ENCODE results near the gene TNFRSF25. TPM values are rescaled to one million over a fixed set of nuclear protein-coding genes. Genes with fewer than 3 reads are reported as not detected.

TNFRSF25 gene
- polyA plus RNA-seq, 2 of the 4 experiments (the other 2 are of a cell fraction) = 0.65 to 3.4 TPM

DNA sequence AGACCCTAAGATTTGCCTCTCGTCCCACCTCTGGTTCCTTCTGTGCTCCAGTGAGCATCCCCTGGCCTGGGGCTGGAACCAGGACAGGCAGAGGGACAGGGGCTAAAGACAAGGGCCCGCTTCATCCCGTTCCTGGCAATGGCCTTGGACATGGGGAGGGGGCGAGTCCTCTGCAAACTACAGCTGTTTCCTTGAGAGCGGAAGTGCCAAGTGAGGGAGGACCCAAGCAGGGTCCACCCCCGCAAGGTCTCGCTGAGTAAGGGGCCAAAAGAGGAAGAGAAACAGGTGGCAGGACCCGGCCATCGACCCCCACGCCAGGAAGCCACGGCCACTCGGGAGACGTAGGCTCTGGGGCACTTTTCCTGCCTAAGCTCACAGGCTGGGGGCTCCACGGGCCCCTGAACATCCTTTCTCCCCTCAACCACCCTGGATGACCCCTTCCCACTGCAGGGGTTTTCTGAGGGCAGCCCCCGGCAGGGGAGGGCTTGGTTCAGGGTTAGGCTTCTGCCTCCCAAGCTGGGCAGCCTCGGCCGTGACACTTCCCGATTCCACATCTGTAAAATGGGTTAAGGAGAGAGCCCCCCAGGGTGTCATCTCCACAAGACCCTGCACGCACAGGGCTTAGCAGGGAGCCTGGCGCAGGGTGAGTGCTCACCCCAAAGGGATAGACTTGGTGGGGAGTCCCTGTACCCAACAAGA lies 43.4 kb upstream of the TNFRSF25 start:
- ATAC-seq (no peak), DNase-seq (ENCODE audit: low read depth in 1 of 2, low spot score in 1 of 2) (no peak), FAIRE-seq (no peak)
- 85% methylated on average over 18 of the region's 20 CpGs for WGBS (ENCODE audit: missing lambda C conversion rate)
- Histone ChIP-seq H3K4me2 (no peak overlapping the region), H3K4me3 (no peak overlapping the region), H3K4me1 (no peaks in the 10 kb centered on the region), H3K27ac (no peak overlapping the region), H3K9me3 (no peaks in the 10 kb centered on the region)
- ChIA-PET POLR2A (no interaction called here), CTCF (interaction anchor here (1.4 to 1.5 kb wide), 2 partner anchors 14 to 20 kb away, joined by 3 to 6 read pairs; no protein-coding TSS in a partner anchor)
- TF ChIP-seq ZNF302 (CRISPR knock-in tag; IDR thresholded peaks at IDR 0.05) (no peak), SMC3 (IDR thresholded peaks at IDR 0.05) (no peak), RARB (CRISPR knock-in tag; IDR thresholded peaks at IDR 0.05) (no peak)

GRCh38 chr1:6508816-6509189 lies 42.8 kb upstream of the TNFRSF25 start:
- ChIA-PET CTCF (interaction anchor here (1.4 to 1.5 kb wide), 2 partner anchors 15 to 19 kb away, joined by 3 to 6 read pairs; no protein-coding TSS in a partner anchor), POLR2A (no interaction called here)
- H3K27ac ChIP-seq = no peak overlapping the region
- no peak for DNase-seq (ENCODE audit: low read depth in 1 of 2, low spot score in 1 of 2)
- FAIRE-seq = no peak
- H3K4me1 ChIP-seq = no peaks in the 10 kb centered on the region
- no peak overlapping the region for H3K4me3 ChIP-seq
- no peak for TF ChIP-seq HDAC2 (IDR thresholded peaks at IDR 0.05)
- no peak for TF ChIP-seq TFCP2L1 (CRISPR knock-in tag; IDR thresholded peaks at IDR 0.05)
- no peak for TF ChIP-seq CBX2 (IDR thresholded peaks at IDR 0.05; ENCODE audit: borderline replicate concordance, low read depth)
- no peak overlapping the region for H3K4me2 ChIP-seq
- WGBS (ENCODE audit: missing lambda C conversion rate) = no CpG with 5 or more reads among the region's 11 CpGs
- ATAC-seq = peak in 1 of 2 experiments; percentile 12; a peak in 1 of 6 replicates
- H3K9me3 ChIP-seq = no peaks in the 10 kb centered on the region

DNA sequence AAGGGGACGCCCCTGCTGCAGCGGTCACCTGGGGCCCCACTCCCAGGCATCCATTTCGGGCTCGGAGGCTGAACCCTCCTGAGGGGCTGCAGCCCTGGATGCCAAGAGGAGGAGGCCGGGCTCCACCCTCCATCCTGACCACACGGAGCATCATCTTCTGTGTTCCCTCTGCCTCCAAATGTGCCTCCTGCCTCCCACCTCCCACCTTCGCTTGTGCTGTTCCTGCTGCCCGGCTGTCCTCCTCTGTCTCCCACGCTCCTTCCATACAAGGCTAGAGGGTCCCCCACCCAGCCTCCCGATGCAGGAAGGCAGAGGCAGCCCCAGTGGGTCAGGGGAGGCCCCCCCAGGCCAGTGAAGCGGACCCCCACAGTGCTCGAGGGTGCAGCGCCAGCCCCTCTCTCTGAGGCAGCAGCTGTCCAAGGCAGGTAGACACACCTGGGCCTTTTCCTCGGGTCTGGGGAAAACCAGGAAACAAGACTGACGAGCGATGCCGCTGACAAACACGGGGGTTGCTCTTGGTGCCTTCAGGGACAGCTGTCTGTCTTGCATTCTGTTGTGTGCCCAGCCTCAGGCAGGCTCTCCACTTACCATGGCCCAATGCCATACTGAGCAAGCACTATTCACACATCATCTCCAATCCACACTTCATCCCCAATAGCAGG lies 42.3 kb upstream of the TNFRSF25 start:
- CTCF ChIA-PET = interaction anchor here (1.4 to 1.6 kb wide), 3 partner anchors 13 to 18 kb away, joined by 3 to 6 read pairs (median 3); no protein-coding TSS in a partner anchor
- no peak overlapping the region for H3K4me2 ChIP-seq
- no peaks in the 10 kb centered on the region for H3K4me1 ChIP-seq
- no peak overlapping the region for H3K27ac ChIP-seq
- FAIRE-seq (no peak), ATAC-seq (peak in 1 of 2 experiments; percentile 13; a peak in 1 of 6 replicates), DNase-seq (ENCODE audit: low read depth in 1 of 2, low spot score in 1 of 2) (no peak)
- no peak overlapping the region for H3K4me3 ChIP-seq
- POLR2A ChIA-PET = no interaction called here
- no peak for TF ChIP-seq ZNF302 (CRISPR knock-in tag; IDR thresholded peaks at IDR 0.05)
- TF ChIP-seq HOXB13 (CRISPR knock-in tag; IDR thresholded peaks at IDR 0.05; ENCODE audit: low read depth) = no peak
- H3K9me3 ChIP-seq = no peaks in the 10 kb centered on the region
- 67% methylated on average over 13 of the region's 18 CpGs for WGBS (ENCODE audit: missing lambda C conversion rate)

DNA sequence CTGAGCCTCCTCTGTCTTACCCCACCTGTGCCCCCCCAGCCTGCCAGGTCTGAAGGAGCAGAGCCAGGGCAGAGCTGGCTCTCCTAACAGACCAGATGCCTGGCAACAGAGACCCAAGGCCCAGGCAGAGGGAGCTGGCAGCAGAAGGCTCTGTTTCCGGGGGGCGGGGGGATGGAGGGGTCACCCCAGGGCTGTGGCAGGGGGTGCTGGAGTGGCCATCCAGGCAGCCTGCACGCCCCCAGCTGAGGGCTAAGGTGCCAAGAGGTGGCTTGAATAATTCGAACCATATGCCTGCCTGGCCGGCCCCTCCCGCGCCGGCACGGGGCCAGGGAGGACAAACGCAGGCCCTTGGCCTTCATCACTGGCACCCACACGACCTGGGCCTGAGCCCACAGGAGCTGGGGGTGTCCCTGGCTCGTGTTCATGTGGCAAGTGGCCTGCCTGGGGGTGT lies 41.5 kb upstream of the TNFRSF25 start:
- POLR2A ChIA-PET = no interaction called here
- Histone ChIP-seq H3K4me2 (no peak overlapping the region), H3K9me3 (no peaks in the 10 kb centered on the region), H3K4me3 (no peak overlapping the region), H3K4me1 (no peaks in the 10 kb centered on the region), H3K27ac (no peak overlapping the region)
- no peak for FAIRE-seq
- DNase-seq (ENCODE audit: low read depth in 1 of 2, low spot score in 1 of 2) = no peak
- TF ChIP-seq RARB (CRISPR knock-in tag; IDR thresholded peaks at IDR 0.05) = no peak
- TF ChIP-seq ZFP36 (IDR thresholded peaks at IDR 0.05; ENCODE audit: borderline replicate concordance, partially characterized antibody) = no peak
- no peak for TF ChIP-seq TP53 (CRISPR knock-in tag; IDR thresholded peaks at IDR 0.05)
- TF ChIP-seq, protein P1, sequence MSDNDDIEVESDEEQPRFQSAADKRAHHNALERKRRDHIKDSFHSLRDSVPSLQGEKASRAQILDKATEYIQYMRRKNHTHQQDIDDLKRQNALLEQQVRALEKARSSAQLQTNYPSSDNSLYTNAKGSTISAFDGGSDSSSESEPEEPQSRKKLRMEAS (IDR thresholded peaks at IDR 0.05) = no peak
- TF ChIP-seq ZSCAN20 (CRISPR knock-in tag; IDR thresholded peaks at IDR 0.05) = no peak
- no peak for TF ChIP-seq MYC (IDR thresholded peaks at IDR 0.05; ENCODE audit: borderline replicate concordance, low read length)
- no peak for TF ChIP-seq NPAS2 (CRISPR knock-in tag; IDR thresholded peaks at IDR 0.05; ENCODE audit: borderline replicate concordance)
- TF ChIP-seq, protein P2, sequence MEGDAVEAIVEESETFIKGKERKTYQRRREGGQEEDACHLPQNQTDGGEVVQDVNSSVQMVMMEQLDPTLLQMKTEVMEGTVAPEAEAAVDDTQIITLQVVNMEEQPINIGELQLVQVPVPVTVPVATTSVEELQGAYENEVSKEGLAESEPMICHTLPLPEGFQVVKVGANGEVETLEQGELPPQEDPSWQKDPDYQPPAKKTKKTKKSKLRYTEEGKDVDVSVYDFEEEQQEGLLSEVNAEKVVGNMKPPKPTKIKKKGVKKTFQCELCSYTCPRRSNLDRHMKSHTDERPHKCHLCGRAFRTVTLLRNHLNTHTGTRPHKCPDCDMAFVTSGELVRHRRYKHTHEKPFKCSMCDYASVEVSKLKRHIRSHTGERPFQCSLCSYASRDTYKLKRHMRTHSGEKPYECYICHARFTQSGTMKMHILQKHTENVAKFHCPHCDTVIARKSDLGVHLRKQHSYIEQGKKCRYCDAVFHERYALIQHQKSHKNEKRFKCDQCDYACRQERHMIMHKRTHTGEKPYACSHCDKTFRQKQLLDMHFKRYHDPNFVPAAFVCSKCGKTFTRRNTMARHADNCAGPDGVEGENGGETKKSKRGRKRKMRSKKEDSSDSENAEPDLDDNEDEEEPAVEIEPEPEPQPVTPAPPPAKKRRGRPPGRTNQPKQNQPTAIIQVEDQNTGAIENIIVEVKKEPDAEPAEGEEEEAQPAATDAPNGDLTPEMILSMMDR (IDR thresholded peaks at IDR 0.05) = no peak
- TF ChIP-seq RFX5 (IDR thresholded peaks at IDR 0.05) = no peak
- 69% methylated on average over 7 of the region's 12 CpGs for WGBS (ENCODE audit: missing lambda C conversion rate)
- no peak for ATAC-seq
- CTCF ChIA-PET = interaction anchor here (0.7 to 1.6 kb wide), 4 partner anchors 9 to 47 kb away, joined by 3 to 5 read pairs (median 3); partner anchors contain the start of genes NOL9 and TAS1R1
